Measurements from ENCODE around the gene NSUN6.

The NSUN6 gene

DNA sequence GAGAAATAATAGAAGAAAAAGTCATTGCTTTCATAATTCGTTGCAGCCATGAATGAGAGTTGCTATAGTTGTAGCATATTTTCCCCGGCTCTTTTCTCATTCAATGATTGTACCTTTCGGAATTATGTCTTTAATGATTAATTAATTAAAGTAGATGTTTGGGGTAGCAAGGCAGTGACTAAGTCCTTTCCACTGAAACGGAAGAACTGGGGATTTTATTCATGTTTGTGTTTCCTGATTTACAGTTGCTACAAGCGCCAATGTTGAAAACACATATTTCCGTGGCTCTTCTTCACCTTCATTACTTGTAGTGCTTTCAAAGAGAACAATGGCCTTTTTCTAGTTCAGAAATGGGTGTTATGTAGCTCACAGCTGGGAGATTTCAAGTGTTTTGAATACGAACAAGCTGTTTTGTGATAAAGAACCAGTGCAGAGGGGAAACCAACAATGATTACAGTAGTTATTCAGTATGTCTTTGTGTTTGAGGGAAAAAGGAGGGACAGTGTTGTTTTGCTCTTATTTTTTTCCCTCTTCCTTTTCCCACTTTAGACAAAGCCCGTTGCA, 153.5 kb downstream of the NSUN6 start:
- DNase-seq, result no peak
